HG03378 (cell line): ENCODE measurements around the gene KIFC3.
"Not testable (repeated sequence)": the region's sequence is repeated elsewhere in the genome, so short reads cannot be mapped to it uniquely, and the experiment has no call there.

Source experiments
- ATAC-seq: cut with Tn5 transposase; IDR thresholded peaks from one replicate; pipeline ENCODE4 v1.9.1; 2021; ENCODE audit warnings: mild to moderate bottlenecking, moderate library complexity; ENCODE audit not compliant: unreplicated experiment

KIFC3 gene

DNA sequence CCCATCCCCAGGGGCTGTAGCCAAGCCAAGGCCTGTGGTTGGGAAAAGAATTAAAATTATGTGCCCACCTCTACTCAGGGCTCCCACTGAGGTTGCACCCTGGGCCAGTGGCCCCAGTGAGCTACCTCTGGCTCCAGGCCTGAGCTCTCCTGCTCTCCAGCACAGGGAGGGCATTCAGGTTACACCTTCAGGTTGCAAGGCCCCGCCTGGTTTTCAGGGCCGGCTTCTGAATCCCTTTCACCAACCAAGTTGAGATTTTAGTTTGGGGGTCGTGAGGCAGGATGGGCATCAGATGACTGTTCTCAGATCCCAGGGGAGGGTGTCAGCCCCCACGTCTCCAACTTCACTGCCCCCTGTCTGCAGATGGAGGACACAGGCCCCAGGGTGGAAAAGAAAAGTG is 74.7 kb downstream of the KIFC3 start:
- ATAC-seq = no peak

DNA sequence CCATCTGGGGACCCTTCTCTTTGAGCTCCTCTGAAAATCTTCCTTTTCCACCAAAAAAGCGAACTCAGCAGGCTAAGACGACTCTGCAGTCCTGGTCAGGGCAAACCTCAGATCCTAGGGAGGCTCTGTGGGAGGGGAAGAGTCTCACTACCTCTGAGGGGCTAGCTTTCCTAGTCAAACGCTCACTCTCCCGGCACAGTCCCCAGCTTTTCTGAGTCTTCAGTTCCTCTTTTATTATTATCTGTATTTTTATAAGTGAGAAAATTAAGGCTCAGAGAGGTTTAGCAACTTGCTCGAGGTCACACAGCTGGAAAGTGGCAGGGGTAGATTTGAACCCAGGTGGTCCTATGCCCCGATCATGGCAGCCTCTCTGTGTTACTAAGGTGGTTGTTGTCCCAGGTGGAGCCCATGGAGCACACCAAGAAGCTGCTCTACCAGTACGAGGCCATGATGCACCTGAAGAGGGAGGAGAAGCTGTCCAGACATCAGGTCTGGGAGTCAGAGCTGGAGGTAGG is 75.8 kb downstream of the KIFC3 start:
- no peak for ATAC-seq

DNA sequence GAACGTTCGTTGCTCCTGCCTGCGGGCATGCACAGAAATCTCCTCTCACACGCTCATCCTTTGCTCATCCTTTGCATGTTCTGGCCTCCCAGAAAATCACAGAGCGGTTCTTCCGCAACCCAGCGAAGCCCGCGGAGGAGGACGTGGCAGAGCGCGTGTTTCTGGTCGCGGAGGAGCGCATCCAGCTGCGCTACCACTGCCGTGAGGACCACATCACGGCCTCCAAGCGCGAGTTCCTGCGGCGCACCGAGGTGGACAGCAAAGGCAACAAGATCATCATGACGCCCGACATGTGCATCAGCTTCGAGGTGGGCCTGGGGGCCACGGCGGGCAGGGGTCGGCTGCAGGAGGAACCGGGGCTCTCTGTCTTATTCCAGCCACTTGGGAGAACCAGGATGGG is 76.3 kb downstream of the KIFC3 start:
- ATAC-seq = no peak

DNA sequence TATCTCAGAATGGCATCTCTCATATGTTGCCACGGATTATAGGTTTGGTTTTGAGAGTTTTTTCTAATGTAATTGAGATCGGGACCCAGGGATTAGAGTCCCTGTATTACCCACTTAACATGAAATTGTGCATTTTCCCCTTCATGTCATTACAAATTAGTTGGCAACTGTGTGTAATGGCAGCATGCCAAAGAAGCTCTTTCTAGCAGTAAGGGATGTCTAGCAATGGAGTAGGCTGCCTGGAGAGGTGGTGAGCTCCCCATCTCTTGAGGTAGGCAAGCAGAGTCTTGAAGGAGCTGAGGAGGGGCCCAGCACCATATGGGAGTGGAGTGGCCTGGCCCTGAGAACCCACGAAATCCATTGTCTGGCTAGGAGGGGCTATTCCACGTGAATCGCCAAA is 76.7 kb downstream of the KIFC3 start:
- no peak for ATAC-seq

DNA sequence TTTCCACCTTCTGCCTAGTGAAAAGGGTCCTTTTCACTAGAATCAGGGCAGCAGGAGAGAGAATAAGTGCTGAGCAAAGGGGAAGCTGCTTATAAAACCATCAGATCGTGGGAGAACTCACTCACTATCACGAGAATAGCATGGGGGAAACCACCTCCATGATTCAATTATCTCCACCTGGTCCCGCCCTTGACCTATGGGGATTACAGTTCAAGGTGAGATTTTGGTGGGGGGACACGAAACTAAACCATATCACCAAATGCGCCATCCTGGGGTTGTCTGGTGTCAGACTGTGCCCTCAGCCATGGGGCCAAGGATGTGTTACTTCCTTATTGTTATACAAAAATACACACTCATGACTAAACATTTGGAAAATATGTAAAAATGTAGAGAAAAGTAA is 77.1 kb downstream of the KIFC3 start:
- no peak for ATAC-seq

DNA sequence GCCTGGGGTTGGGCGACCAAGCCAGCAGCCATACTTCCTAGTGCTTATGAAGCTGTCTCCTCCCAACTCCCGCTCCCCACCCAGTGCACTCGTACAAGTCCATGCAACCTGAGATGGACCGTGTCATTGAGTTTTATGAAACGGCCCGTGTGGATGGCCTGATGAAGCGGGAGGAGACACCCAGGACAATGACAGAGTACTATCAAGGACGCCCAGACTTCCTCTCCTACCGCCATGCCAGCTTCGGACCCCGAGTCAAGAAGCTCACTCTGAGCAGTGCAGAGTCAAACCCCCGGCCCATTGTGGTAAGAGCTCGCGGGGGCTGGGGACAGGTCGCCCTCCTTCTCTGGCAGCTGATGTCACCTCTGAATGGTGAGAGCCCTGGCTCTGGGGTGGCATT is 77.8 kb downstream of the KIFC3 start:
- no peak for ATAC-seq

DNA sequence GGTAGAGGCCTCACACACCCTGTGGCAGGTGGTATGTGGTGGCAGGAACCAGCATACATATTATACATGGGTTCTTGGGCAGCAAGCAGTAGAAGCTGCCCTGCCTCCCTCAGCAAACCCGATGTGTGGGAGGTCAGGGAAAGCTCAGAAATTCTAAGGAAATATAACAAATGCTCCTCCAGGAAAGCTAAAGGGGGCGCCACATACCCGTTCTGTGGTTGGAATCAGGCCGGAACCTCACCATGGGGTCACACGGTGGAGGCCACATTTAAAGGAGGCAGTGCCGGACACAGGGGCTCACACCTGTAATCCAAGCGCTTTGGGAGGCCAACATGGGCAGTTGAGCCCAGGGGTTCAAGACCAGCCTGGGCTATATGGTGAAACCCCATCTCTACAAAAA is 79.1 kb downstream of the KIFC3 start:
- ATAC-seq = no peak

DNA sequence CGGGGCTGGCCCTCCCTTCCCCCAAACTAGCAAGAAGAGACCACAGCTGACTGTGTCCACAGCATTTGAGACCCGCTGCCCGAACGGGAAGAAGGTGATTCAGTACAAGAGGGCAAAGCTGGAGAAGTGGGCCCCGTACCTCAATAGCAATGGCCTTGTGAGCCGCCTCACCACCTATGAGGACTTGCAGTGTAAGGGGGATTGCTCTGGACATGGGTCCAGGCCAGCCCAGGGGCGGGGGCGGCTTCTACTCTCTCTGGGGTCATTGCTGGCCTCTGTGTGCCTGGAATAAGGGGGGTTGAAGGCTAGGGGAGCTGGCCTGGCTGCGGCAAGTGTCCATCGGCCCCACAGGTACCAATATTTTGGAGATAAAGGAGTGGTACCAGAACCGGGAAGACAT is 79.6 kb downstream of the KIFC3 start:
- ATAC-seq = no peak

DNA sequence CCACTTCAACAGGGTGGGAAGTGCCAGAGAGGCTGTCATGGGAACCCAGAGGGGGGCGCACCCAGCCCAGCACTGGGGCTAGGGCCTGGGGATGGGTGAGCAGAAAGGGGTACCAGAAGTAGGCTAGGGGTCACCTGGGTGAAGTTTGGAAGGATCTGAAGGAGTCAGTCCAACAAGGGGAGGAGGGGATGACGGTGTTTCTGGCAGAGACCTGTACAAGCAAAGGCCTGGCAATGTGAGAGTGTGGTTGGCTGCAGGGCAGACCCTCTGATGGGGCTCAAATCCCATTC is 80.1 kb downstream of the KIFC3 start:
- no peak for ATAC-seq

DNA sequence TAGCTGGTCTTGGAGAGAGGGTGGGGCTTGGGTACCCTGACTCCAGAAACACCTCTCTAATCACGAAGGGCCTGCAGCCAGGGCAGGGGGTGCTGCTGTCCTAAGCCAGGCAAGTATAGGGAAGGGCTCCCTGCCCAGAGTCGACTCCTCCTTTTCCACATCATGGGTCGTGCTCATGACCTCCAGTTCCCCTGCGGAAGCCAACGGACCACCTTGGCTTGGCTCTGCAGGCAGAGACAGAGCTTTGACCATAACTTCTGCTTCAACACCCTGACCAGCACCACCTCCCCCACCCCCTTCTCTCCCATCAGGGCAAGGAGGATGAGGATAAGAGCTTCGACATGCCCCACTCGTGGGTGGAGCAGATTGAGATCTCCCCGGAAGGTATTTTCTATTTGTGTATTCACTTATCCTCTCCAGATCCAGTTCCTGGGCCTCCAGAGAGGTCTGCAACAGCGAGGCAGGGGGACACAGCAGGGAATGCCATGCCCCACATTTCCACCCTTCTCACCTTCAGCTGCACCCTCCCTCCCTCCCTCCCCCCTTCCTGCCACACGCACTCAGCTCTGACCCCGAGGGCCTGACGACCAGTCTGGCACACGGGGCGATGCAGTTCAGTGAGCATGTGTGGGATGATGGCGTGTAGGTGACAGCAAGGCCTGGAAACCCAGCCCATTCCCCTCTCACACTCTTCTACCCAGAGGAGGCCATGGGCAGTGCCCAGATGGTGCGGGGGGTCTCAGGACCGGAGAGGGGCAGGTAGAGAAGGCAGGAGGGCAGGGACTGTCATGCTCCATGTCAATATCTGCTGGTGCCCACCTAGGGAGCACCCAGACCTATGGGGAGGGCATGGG is 80.7 kb downstream of the KIFC3 start:
- ATAC-seq = no peak

DNA sequence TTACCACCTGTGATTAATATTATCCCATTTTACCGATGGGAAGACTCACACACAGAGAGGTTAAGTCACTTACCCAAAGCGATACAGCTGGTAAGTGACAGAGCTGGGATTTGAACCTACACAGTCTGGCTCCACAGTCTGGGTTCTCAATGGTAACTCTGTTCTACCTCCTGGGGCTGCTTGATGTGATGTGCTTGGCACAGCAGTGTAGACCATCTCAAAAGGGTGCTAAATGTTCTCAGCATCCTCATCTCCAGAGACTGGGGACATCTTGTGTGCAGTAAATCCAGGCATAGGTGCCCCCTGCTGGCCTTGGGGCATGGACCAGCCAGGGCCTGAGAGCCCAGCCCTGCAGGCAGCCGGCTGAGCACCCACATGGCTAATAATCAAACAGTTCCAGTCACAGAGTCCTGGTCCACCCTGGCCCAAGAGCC is 82.1 kb downstream of the KIFC3 start:
- no peak for ATAC-seq

DNA sequence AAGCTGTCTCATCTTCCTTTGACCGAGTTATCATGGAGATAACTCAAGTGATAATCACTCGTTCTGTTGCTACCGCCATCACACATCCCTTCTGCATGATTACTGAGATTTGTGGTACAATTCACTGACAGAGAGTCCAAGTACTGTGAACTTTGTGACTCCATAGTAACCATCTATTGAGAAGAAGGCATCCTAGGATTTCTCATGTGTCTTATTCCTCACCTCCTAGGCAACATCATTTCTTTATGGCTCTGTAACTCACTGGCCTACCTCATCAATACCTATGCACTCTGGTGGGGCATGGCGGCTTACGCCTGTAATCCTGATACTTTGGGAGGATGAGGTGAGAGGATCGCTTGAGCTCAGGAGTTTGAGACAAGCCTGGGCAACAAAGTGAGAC is 88.2 kb downstream of the KIFC3 start:
- no peak for ATAC-seq

DNA sequence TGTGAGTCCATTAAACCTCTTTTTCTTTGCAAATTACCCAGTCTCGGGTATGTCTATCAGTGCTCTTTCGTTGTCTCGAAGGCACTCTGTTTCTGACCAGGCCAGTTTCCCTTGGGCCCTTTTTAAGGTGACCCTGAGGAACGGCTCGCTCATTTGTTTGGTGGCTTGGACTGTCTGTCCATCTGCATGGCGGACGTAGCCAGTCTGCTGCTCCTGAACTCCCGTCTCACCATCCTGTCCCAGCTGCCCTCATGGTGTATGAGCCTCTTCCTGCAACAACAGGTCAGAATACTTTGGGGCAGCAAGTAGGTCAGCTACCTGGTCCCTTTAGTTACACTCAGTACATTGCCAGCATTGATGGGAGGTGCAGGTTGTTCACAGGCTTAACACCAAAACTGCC is 88.7 kb downstream of the KIFC3 start:
- ATAC-seq = no peak

DNA sequence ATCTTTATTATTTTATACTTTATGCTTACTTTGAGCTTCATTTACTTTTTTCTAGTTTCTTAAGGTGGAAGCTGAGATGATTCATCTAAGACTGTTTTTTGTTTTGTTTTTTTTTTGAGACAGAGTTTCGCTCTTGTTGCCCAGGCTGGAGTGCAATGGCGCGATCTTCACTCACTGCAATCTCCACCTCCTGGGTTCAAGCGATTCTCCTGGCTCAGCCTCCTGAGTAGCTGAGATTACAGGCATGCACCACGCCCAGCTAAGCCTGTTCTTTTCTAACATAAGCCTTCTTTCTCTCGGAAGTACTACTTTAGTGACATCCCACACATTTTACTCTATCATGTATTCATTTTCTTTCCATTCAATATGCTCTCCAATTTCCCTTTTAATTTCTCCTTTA is 89.7 kb downstream of the KIFC3 start:
- ATAC-seq = not testable (repeated sequence)

DNA sequence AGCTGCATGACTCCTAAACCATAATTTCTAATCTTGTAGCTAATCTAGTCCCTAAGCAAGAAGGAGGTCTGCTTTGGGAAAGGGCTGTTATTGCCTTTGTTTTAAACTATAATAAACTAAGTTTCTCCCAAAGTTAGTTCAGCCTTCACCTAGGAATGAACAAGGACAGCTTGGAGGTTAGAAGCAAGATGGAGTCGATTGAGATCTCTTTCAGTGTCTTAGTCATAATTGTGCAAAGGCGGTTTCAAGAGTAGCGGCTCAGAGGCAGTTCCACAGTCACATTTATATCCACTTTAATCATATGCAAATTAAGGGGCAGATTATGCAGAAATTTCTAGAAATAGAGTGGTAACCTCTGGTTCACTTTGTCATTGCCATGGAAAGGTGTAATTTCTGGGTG is 90.3 kb downstream of the KIFC3 start:
- no peak for ATAC-seq

DNA sequence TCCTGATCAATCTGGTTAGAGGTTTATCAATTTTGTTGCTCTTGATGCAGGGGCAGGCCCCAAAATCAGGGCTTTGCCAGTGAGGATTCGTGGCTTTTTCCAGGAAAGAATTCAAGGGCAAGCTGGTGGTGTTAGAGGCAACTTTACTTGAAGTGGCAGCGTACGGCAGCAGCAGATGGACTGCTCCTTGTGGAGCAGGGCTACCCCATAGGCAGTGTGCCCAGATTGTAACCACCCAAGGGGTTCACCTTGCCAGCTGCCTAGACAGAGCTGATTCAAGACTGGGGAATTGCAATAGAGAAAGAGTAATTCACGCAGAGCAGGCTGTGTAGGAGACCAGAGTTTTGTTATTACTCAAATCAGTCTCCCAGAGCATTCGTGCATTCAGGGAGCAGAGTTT is 90.9 kb downstream of the KIFC3 start:
- no peak for ATAC-seq

DNA sequence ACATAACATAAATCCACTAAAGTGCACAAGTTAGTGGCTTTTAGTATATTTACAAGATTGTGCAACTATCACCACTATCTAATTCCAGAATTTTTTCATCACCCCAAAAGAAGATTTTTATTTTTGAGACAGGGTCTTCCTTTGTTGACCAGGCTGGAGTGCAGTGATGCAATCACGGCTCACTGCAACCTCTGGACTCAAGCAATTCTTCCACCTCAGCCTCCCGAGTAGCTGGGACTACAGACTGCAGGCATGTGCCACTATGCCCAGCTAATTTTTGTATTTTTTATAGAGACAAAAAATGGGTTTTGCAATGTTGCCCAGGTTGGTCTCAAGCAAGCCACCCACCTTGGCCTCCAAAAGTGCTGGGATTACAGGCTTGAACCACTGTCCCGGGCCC is 92.6 kb downstream of the KIFC3 start:
- no peak for ATAC-seq
